Measurements from ENCODE around the gene ERCC4. TPM values are rescaled to one million over a fixed set of nuclear protein-coding genes. Genes with fewer than 3 reads are reported as not detected.

The ERCC4 gene
- polyA plus RNA-seq, 2 of the 4 experiments (the other 2 are of a cell fraction): 5.9 to 15.1 TPM

GRCh38 chr16:13951611-13952010 is 31.7 kb downstream of the ERCC4 start:
- FAIRE-seq (no peak), ATAC-seq (no peak), DNase-seq (ENCODE audit: low read depth in 1 of 2, low spot score in 1 of 2) (no peak)
- Histone ChIP-seq H3K9me3 (no peaks in the 10 kb centered on the region), H3K4me1 (peaks cover 45% of the 10 kb centered on the region), H3K4me3 (no peak overlapping the region), H3K27ac (peak overlapping the region; percentile 2 to 67; a peak in 3 of 6 replicates), H3K4me2 (peak overlapping the region; percentile 27; the same call in 2 of the 3 replicates)
- ChIA-PET POLR2A (no interaction called here), CTCF (interaction anchor here (1.1 kb wide), 1 partner anchor 28 kb away, joined by 4 read pairs; no protein-coding TSS in a partner anchor)
- TF ChIP-seq HES2 (IDR thresholded peaks at IDR 0.05) (no peak), CHD2 (IDR thresholded peaks at IDR 0.05; ENCODE audit: low read length, partially characterized antibody) (no peak), EHF (CRISPR knock-in tag; IDR thresholded peaks at IDR 0.05) (no peak), KDM1A (IDR thresholded peaks at IDR 0.05; ENCODE audit: low read depth) (no peak), ELK1 (IDR thresholded peaks at IDR 0.05; ENCODE audit: low read depth, low read length) (no peak), NPAS2 (CRISPR knock-in tag; IDR thresholded peaks at IDR 0.05; ENCODE audit: borderline replicate concordance) (no peak), CBX8 (IDR thresholded peaks at IDR 0.05) (no peak), HOXB5 (CRISPR knock-in tag; IDR thresholded peaks at IDR 0.05) (no peak), EHMT2 (IDR thresholded peaks at IDR 0.05; ENCODE audit: low read depth) (no peak), USF2 (IDR thresholded peaks at IDR 0.05) (no peak), HOXB13 (CRISPR knock-in tag; IDR thresholded peaks at IDR 0.05; ENCODE audit: low read depth) (no peak), PBX3 (IDR thresholded peaks at IDR 0.05) (no peak), HDAC2 (IDR thresholded peaks at IDR 0.05) (no peak), HEYL (CRISPR knock-in tag; IDR thresholded peaks at IDR 0.05) (no peak), NFE2L2 (conservative IDR thresholded peaks at IDR 0.05; ENCODE audit: low read length) (no peak), NR3C1 (IDR thresholded peaks at IDR 0.05) (no peak), FOSB (CRISPR knock-in tag; IDR thresholded peaks at IDR 0.05) (no peak)
- WGBS (ENCODE audit: missing lambda C conversion rate): 70% methylated on average over 3 of the region's 3 CpGs

- Histone ChIP-seq H3K9me3 (no peaks in the 10 kb centered on the region), H3K4me1 (peaks cover 50% of the 10 kb centered on the region), H3K4me3 (no peak overlapping the region), H3K27ac (peak overlapping the region; percentile 6 to 49; a peak in 4 of 6 replicates), H3K4me2 (no peak overlapping the region; the same call in 2 of the 3 replicates)
- ChIA-PET CTCF (interaction anchor here (1.2 kb wide), 1 partner anchor 34 kb away, joined by 3 read pairs; the partner anchor contains the start of gene ERCC4), POLR2A (no interaction called here)
- WGBS (ENCODE audit: missing lambda C conversion rate): 61% methylated on average over 2 of the region's 2 CpGs
- DNase-seq (ENCODE audit: low read depth in 1 of 2, low spot score in 1 of 2): no peak
- no peak for TF ChIP-seq CHD2 (IDR thresholded peaks at IDR 0.05; ENCODE audit: low read length, partially characterized antibody)
- FAIRE-seq: no peak
- ATAC-seq: no peak
Measured at GRCh38 chr16:13953501-13953900, 33.5 kb downstream of the ERCC4 start.

- FAIRE-seq (no peak), ATAC-seq (no peak), DNase-seq (ENCODE audit: low read depth in 1 of 2, low spot score in 1 of 2) (no peak)
- H3K27ac ChIP-seq: peak overlapping the region; percentile 88 to 91
- peaks cover 72% of the 10 kb centered on the region for H3K4me1 ChIP-seq
- ChIA-PET POLR2A (interaction anchor here (0.5 to 1.0 kb wide), 2 partner anchors 20 to 37 kb away, joined by 3 read pairs; partner anchors contain the start of gene ERCC4), CTCF (interaction anchor here (0.9 to 1.4 kb wide), 3 partner anchors 37 to 230 kb away, joined by 3 read pairs; partner anchors contain the start of gene ERCC4)
- H3K4me2 ChIP-seq: peak overlapping the region; percentile 76
- H3K4me3 ChIP-seq: peak overlapping the region; percentile 5; the same call in 2 of the 3 replicates
- 14% methylated on average over 14 of the region's 14 CpGs for WGBS (ENCODE audit: missing lambda C conversion rate)
- no peaks in the 10 kb centered on the region for H3K9me3 ChIP-seq
- peak; percentile 51; the same call in 1 of the 2 replicates for TF ChIP-seq E2F6 (IDR thresholded peaks at IDR 0.05; ENCODE audit: borderline replicate concordance, low read depth)
- 0 out of 2 replicates have a peak, but pooled peaks have one; percentile 5 for TF ChIP-seq ATOH8 (CRISPR knock-in tag; IDR thresholded peaks at IDR 0.05; ENCODE audit: low read depth)
- TF ChIP-seq ZFP36 (IDR thresholded peaks at IDR 0.05; ENCODE audit: borderline replicate concordance, partially characterized antibody): no peak
- peak; percentile 12; the same call in 1 of the 2 replicates for TF ChIP-seq MAX (IDR thresholded peaks at IDR 0.05)
- TF ChIP-seq TP53 (CRISPR knock-in tag; IDR thresholded peaks at IDR 0.05): peak; percentile 21; the same call in 1 of the 2 replicates
- TF ChIP-seq KDM1A (IDR thresholded peaks at IDR 0.05; ENCODE audit: low read depth): no peak
- no peak for TF ChIP-seq MAFK (IDR thresholded peaks at IDR 0.05; ENCODE audit: partially characterized antibody)
Measured at GRCh38 chr16:13956635-13957196, 36.8 kb downstream of the ERCC4 start.
